NCI-H2107 treated with DMSO at 0.1 percent for 48 hours (cell line): ENCODE results near the gene BNC1.
"Not testable (repeated sequence)": the region's sequence is repeated elsewhere in the genome, so short reads cannot be mapped to it uniquely, and the experiment has no call there.

Source experiments
- DNase-seq: peaks from one replicate; lab custom pipeline; 2025; ENCODE audit not compliant: unreplicated experiment; lab: John Stamatoyannopoulos, UW

The BNC1 gene

GRCh38 chr15:83250781-83251180 is 33.7 kb downstream of the BNC1 start:
- DNase-seq, result no peak

- no peak for DNase-seq
Observed at GRCh38 chr15:83249030-83249343, 35.5 kb downstream of the BNC1 start.

- peak; percentile 22 for DNase-seq
Observed at GRCh38 chr15:83248151-83249029, 36.1 kb downstream of the BNC1 start.

- DNase-seq, result no peak
Observed at GRCh38 chr15:83243634-83244033, 40.8 kb downstream of the BNC1 start.

GRCh38 chr15:83230242-83230641 is 54.2 kb downstream of the BNC1 start:
- DNase-seq, result no peak

GRCh38 chr15:83225449-83225848 is 59.0 kb downstream of the BNC1 start:
- DNase-seq, result no peak

- not testable (repeated sequence) for DNase-seq
Observed at GRCh38 chr15:83221781-83222180, 62.7 kb downstream of the BNC1 start.

- no peak for DNase-seq
Observed at GRCh38 chr15:83219026-83219425, 65.4 kb downstream of the BNC1 start.

- DNase-seq, result no peak
Observed at GRCh38 chr15:83215306-83215705, 69.2 kb downstream of the BNC1 start.

GRCh38 chr15:83210619-83211018 is 73.8 kb downstream of the BNC1 start:
- no peak for DNase-seq

- no peak for DNase-seq
Observed at GRCh38 chr15:83209333-83209732, 75.1 kb downstream of the BNC1 start.

- DNase-seq, result no peak
Observed at GRCh38 chr15:83208367-83208661, 76.2 kb downstream of the BNC1 start.

- DNase-seq, result no peak
Observed at GRCh38 chr15:83207660-83208366, 76.7 kb downstream of the BNC1 start, which contains the start of gene HDGFL3. Gene HDGFL3 (minus strand): TSS chr15:83207823. CDS start chr15:83207414, 409 bp downstream.

- DNase-seq, result no peak
Observed at GRCh38 chr15:83207009-83207659, 77.3 kb downstream of the BNC1 start.

GRCh38 chr15:83206526-83207008 is 77.9 kb downstream of the BNC1 start:
- DNase-seq, result no peak
